RWPE1 (cell line): ENCODE measurements around the gene DNAJB6.

Experiments used
- CTCF ChIA-PET: fragments of 350-600 bp; sonication (Branson Sonifier 250); formaldehyde crosslinking; extraction: SDS; loops from one replicate; lab custom pipeline; 2021; lab: Yijun Ruan, JAX
- POLR2A ChIA-PET: fragments of 400-600 bp; formaldehyde crosslinking; extraction: SDS; loops from one replicate; lab custom pipeline; 2020; ENCODE audit warnings: antibody characterized with exemption; ENCODE audit not compliant: low non-redundant PET; lab: Yijun Ruan, JAX
- DNase-seq: peaks from one replicate; pipeline ENCODE4 v3.0.0; 2012; ENCODE audit warnings: low spot score
- H3K27ac ChIP-seq: fragments of 450-650 bp; 2 replicates; pipeline ENCODE4 v1.5.1; 2017
- TF ChIP-seq, protein P1 (sequence below): fragments of 450-650 bp; conservative IDR thresholded peaks from 2 replicates; pipeline ENCODE4 v1.5.1; 2017; ENCODE audit warnings: low read depth, mild to moderate bottlenecking

DNAJB6 gene

DNA sequence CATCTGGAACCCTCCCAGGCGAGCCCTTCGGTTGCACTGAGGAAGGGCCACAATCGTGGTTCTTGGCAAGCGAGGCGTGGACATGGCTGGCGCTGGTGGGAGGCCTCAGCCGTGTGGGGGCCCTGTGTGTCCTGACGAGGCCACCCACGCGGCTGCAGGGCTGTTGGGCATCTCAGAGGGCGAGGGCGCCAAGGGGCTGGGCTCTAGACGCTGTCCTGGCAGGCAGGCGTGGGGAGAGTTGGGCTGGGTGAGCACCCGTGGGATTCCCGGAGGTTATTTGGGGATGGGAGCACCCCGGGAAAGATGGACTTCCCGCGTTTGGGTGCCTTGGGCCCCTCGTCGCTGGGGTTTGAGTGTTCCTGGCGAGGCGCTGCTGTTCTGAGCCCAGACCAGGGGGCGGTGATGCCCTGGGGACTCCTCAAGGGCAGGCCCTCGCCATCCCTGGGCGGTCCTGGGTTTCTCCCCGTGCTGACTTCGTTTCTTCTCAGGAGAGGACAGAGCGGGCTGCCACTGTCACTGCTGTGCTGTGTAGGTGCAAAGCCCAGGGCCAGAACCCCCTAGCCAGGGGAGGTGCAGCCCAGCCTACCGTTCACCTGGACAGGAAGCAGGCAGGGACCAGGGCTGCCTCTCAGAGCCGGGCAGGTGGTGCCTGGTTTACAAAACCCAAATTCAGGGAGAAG lies 87.2 kb downstream of the DNAJB6 start:
- no peak overlapping the region for H3K27ac ChIP-seq
- DNase-seq, result no peak
- ChIA-PET POLR2A (no interaction called here), CTCF (no interaction called here)
- TF ChIP-seq, protein P1, sequence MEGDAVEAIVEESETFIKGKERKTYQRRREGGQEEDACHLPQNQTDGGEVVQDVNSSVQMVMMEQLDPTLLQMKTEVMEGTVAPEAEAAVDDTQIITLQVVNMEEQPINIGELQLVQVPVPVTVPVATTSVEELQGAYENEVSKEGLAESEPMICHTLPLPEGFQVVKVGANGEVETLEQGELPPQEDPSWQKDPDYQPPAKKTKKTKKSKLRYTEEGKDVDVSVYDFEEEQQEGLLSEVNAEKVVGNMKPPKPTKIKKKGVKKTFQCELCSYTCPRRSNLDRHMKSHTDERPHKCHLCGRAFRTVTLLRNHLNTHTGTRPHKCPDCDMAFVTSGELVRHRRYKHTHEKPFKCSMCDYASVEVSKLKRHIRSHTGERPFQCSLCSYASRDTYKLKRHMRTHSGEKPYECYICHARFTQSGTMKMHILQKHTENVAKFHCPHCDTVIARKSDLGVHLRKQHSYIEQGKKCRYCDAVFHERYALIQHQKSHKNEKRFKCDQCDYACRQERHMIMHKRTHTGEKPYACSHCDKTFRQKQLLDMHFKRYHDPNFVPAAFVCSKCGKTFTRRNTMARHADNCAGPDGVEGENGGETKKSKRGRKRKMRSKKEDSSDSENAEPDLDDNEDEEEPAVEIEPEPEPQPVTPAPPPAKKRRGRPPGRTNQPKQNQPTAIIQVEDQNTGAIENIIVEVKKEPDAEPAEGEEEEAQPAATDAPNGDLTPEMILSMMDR, result no peak

DNA sequence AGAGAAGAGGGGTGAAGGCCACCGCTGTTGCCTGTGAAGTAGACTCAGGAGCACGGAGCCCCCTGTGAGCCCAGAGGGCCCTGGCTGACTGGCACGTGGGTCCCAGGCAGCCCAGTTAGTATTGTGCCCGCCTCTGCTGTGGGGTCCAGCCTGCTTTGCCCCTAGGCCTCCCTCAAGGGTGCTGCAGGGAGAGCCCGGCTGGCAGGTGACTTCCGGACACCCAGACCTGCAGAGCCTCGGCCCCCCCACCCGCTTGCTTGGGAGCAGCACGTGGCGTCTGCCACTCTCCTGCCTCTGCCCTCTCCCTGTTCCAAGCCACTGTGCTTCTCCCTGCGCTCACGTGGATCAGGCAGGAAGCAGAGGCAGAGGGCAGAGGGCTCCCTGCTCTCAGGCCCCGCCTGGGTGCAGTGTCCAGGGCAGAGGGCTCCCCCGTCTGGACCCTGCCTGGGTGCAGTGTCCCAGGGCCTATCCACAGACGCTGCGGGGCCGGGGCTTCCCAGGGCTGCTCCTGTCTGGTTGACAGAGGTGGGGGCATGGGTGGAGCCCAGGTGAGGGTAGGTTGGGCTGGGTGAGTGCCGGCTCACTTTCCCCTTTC lies 88.4 kb downstream of the DNAJB6 start:
- CTCF ChIA-PET, result no interaction called here
- no peak for DNase-seq
- POLR2A ChIA-PET, result no interaction called here
- H3K27ac ChIP-seq, result no peak overlapping the region
- TF ChIP-seq, protein P1, result no peak

DNA sequence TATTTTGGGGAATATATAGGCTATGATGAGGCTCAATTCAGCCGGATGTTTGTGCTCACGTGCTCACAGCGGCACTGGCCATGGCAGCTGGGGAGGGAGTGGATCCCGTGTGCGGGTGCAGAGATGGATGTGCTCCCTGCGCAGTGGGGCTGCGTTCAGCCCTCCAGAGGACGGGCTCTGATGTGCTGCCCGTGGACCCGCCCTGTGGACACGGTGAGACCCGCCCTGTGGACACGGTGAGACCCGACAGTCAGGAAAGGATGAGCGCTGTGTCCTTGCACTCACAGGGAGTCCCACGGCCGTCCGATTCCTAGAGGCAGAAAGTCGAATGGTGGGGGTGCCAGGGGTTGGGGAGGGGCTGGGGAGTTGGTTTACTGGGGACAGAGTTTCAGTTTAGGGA lies 89.0 kb downstream of the DNAJB6 start:
- DNase-seq, result no peak
- TF ChIP-seq, protein P1, result no peak
- CTCF ChIA-PET, result no interaction called here
- no peak overlapping the region for H3K27ac ChIP-seq
- POLR2A ChIA-PET, result no interaction called here

- TF ChIP-seq, protein P1, result no peak
- ChIA-PET POLR2A (no interaction called here), CTCF (no interaction called here)
- DNase-seq, result no peak
- no peak overlapping the region for H3K27ac ChIP-seq
Observed at GRCh38 chr7:157426463-157427301, 89.9 kb downstream of the DNAJB6 start.

GRCh38 chr7:157427811-157428553 lies 91.2 kb downstream of the DNAJB6 start:
- ChIA-PET POLR2A (no interaction called here), CTCF (no interaction called here)
- DNase-seq, result no peak
- H3K27ac ChIP-seq, result no peak overlapping the region
- TF ChIP-seq, protein P1, result no peak

- no peak for DNase-seq
- ChIA-PET POLR2A (no interaction called here), CTCF (no interaction called here)
- TF ChIP-seq, protein P1, result no peak
- no peak overlapping the region for H3K27ac ChIP-seq
Observed at GRCh38 chr7:157428554-157428945, 91.7 kb downstream of the DNAJB6 start.
